Spinal cord (tissue), 10 donors: ENCODE data around the gene TCL1B. TPM values are rescaled to one million over a fixed set of nuclear protein-coding genes. Genes with fewer than 3 reads are reported as not detected.

Source experiments
- DNase-seq, 6 donors: peaks; one replicate each; pipeline versions ENCODE4 v3.0.0 to v3.0.0-alpha.2; 2013 to 2015; ENCODE audit warnings: low spot score in 6 of 6, low read depth in 4 of 6
- H3K27ac ChIP-seq: one replicate; pipeline ENCODE4 v1.5.1; 2013; ENCODE audit warnings: low read depth, low read length, control low read depth
- H3K27me3 ChIP-seq: one replicate; pipeline ENCODE4 v1.6.1; 2013; ENCODE audit warnings: low read length; ENCODE audit not compliant: control insufficient read depth, insufficient read depth
- H3K36me3 ChIP-seq: one replicate; pipeline ENCODE4 v1.6.1; 2013; ENCODE audit warnings: low read length; ENCODE audit not compliant: control insufficient read depth, insufficient read depth
- H3K4me1 ChIP-seq: one replicate; pipeline ENCODE4 v1.6.1; 2013; ENCODE audit warnings: low read length; ENCODE audit not compliant: control insufficient read depth, insufficient read depth
- H3K4me3 ChIP-seq: one replicate; pipeline ENCODE4 v1.5.1; 2013; ENCODE audit warnings: low read depth, low read length, control low read depth
- H3K9me3 ChIP-seq: one replicate; pipeline ENCODE4 v1.6.1; 2013; ENCODE audit warnings: low read length; ENCODE audit not compliant: control insufficient read depth, insufficient read depth
- WGBS: methylation state at CpG from one replicate; pipeline ENCODE4 v1.1.5; 2013; ENCODE audit warnings: missing lambda C conversion rate; ENCODE audit not compliant: insufficient coverage; 5-methylcytosine and 5-hydroxymethylcytosine counted together
- polyA plus RNA-seq, 2 donors: library from polyadenylated mRNA; unstranded; fragments of 120-200 nt; gene quantifications; one replicate each; pipeline ENCODE4 v1.2.1, GENCODE V29; 2013; ENCODE audit not compliant: insufficient read length in 2 of 2
- total RNA-seq, 2 donors: library from RNA; depleted of rRNA in 1 of 2; stranded (reverse); fragments of 120-200 nt in 1 of 2; fragments of >200 nt in 1 of 2; gene quantifications; one replicate each; pipeline versions ENCODE4 v1.2.3 to v1.2.4, GENCODE V29; 2013 to 2014
- donor health status: healthy.

The TCL1B gene
- total and polyA plus RNA-seq, 4 donors, result not detected

- Histone ChIP-seq H3K4me1 (peaks cover 5% of the 10 kb centered on the region), H3K27me3 (no peaks in the 10 kb centered on the region), H3K4me3 (no peak overlapping the region), H3K9me3 (peaks cover 2% of the 10 kb centered on the region), H3K27ac (no peak overlapping the region), H3K36me3 (no peaks in the 10 kb centered on the region)
- WGBS, result 83% methylated on average over 1 of the region's 2 CpGs
- no peak for DNase-seq
Measured at GRCh38 chr14:95681153-95681552, 5.1 kb upstream of the TCL1B start.

GRCh38 chr14:95683793-95684192, 2.4 kb upstream of the TCL1B start:
- 66% methylated on average over 4 of the region's 4 CpGs for WGBS
- peaks cover 5% of the 10 kb centered on the region for H3K4me1 ChIP-seq
- H3K36me3 ChIP-seq, result no peaks in the 10 kb centered on the region
- DNase-seq, result no peak
- no peak overlapping the region for H3K27ac ChIP-seq
- no peaks in the 10 kb centered on the region for H3K9me3 ChIP-seq
- H3K27me3 ChIP-seq, result no peaks in the 10 kb centered on the region
- no peak overlapping the region for H3K4me3 ChIP-seq

- H3K4me3 ChIP-seq, result no peak overlapping the region
- no peaks in the 10 kb centered on the region for H3K36me3 ChIP-seq
- no peaks in the 10 kb centered on the region for H3K27me3 ChIP-seq
- WGBS, result 25% methylated on average over 1 of the region's 2 CpGs
- no peak overlapping the region for H3K27ac ChIP-seq
- H3K9me3 ChIP-seq, result no peaks in the 10 kb centered on the region
- no peaks in the 10 kb centered on the region for H3K4me1 ChIP-seq
- DNase-seq, result no peak
Measured at GRCh38 chr14:95686935-95687334, 709 bp downstream of the TCL1B start.

GRCh38 chr14:95689441-95689840, 3.2 kb downstream of the TCL1B start:
- WGBS, result no CpG with 5 or more reads among the region's 5 CpGs
- no peak for DNase-seq
- Histone ChIP-seq H3K27me3 (peaks cover 5% of the 10 kb centered on the region), H3K36me3 (no peaks in the 10 kb centered on the region), H3K4me3 (no peak overlapping the region), H3K9me3 (no peaks in the 10 kb centered on the region), H3K27ac (no peak overlapping the region), H3K4me1 (peaks cover 2% of the 10 kb centered on the region)

GRCh38 chr14:95690815-95691214, 4.6 kb downstream of the TCL1B start:
- no peaks in the 10 kb centered on the region for H3K9me3 ChIP-seq
- H3K36me3 ChIP-seq, result no peaks in the 10 kb centered on the region
- H3K27me3 ChIP-seq, result peaks cover 5% of the 10 kb centered on the region
- 94% methylated on average over 8 of the region's 10 CpGs for WGBS
- peaks cover 2% of the 10 kb centered on the region for H3K4me1 ChIP-seq
- no peak for DNase-seq
- H3K27ac ChIP-seq, result no peak overlapping the region
- H3K4me3 ChIP-seq, result no peak overlapping the region

GRCh38 chr14:95691591-95691990, 5.4 kb downstream of the TCL1B start:
- H3K9me3 ChIP-seq, result no peaks in the 10 kb centered on the region
- peaks cover 5% of the 10 kb centered on the region for H3K27me3 ChIP-seq
- WGBS, result 92% methylated on average over 10 of the region's 10 CpGs
- no peaks in the 10 kb centered on the region for H3K36me3 ChIP-seq
- DNase-seq, result no peak
- H3K4me1 ChIP-seq, result peaks cover 2% of the 10 kb centered on the region
- H3K4me3 ChIP-seq, result no peak overlapping the region
- H3K27ac ChIP-seq, result no peak overlapping the region

- H3K36me3 ChIP-seq, result no peaks in the 10 kb centered on the region
- 95% methylated on average over 4 of the region's 4 CpGs for WGBS
Measured at GRCh38 chr14:95692109-95692508, 5.9 kb downstream of the TCL1B start.

GRCh38 chr14:95695051-95695450, 8.8 kb downstream of the TCL1B start:
- Histone ChIP-seq H3K27me3 (peaks cover 5% of the 10 kb centered on the region), H3K4me1 (peaks cover 2% of the 10 kb centered on the region), H3K27ac (no peak overlapping the region), H3K36me3 (no peaks in the 10 kb centered on the region), H3K9me3 (no peaks in the 10 kb centered on the region), H3K4me3 (no peak overlapping the region)
- 93% methylated on average over 4 of the region's 5 CpGs for WGBS
- no peak for DNase-seq

More at GRCh38 chr14:95692109-95692508, 5.9 kb downstream of the TCL1B start:
- H3K4me1 ChIP-seq, result peaks cover 2% of the 10 kb centered on the region
- H3K4me3 ChIP-seq, result no peak overlapping the region
- no peak for DNase-seq
- no peak overlapping the region for H3K27ac ChIP-seq
- H3K9me3 ChIP-seq, result no peaks in the 10 kb centered on the region
- H3K27me3 ChIP-seq, result peaks cover 5% of the 10 kb centered on the region

- no peaks in the 10 kb centered on the region for H3K9me3 ChIP-seq
- no peak overlapping the region for H3K4me3 ChIP-seq
- H3K27ac ChIP-seq, result no peak overlapping the region
- whole genome bisulfite sequencing, result 71% methylated on average over 4 of the region's 5 CpGs
- H3K36me3 ChIP-seq, result no peaks in the 10 kb centered on the region
- peaks cover 2% of the 10 kb centered on the region for H3K4me1 ChIP-seq
- H3K27me3 ChIP-seq, result peaks cover 5% of the 10 kb centered on the region
- no peak for DNase-seq
Measured at GRCh38 chr14:95695913-95696312, 9.7 kb downstream of the TCL1B start.

- Histone ChIP-seq H3K27me3 (peaks cover 5% of the 10 kb centered on the region), H3K4me1 (peaks cover 2% of the 10 kb centered on the region), H3K4me3 (no peak overlapping the region), H3K36me3 (no peaks in the 10 kb centered on the region), H3K9me3 (no peaks in the 10 kb centered on the region), H3K27ac (no peak overlapping the region)
- no peak for DNase-seq
- WGBS, result 79% methylated on average over 15 of the region's 15 CpGs
Measured at GRCh38 chr14:95696741-95697140, 10.5 kb downstream of the TCL1B start.
